ENCODE results near the gene MRPL58.
"Not testable (repeated sequence)": the region's sequence is repeated elsewhere in the genome, so short reads cannot be mapped to it uniquely, and the experiment has no call there.

MRPL58 gene

DNA sequence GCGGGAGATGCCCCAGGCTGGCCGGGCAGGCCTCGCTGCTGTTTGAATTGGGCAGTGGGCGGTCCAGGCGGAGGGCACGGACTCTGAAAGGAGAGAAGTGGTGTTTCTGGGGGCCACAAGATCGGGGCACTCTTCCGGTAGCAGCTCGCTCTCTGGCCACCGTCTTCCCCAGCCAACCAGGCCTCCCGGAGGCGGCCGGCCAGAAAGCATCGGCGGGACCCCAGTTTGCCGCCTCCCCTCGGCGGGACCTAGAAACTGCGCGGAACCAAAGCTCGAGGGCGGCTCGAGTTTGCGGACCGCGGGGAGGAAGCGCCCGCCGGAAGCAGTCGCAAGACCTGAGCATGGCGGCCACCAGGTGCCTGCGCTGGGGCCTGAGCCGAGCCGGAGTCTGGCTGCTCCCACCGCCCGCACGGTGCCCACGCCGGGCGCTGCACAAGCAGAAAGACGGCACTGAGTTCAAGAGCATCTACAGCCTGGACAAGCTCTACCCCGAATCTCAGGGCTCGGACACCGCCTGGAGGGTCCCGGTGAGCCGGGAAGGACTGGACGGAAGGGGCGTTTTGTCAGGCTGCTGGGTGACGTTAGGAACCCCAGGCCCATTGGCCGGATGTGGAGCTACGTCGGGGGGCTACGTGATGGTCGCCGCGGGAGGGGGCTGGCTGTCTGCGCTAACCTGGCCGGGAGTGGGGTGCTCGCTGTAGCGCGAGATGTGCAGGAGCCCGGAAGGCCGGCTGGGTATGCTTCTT is at the start of gene MRPL58:
Gene MRPL58 (plus strand): TSS at position 325 of the 746 bp plus-strand sequence. CDS start 17 bp downstream, at position 342.
- DNase-seq = peak; percentile 72

- no peak for DNase-seq
Measured at GRCh38 chr17:74963656-74964055, 48.8 kb upstream of the MRPL58 start.

- DNase-seq = no peak
Measured at GRCh38 chr17:74964246-74964761, 48.2 kb upstream of the MRPL58 start.

DNA sequence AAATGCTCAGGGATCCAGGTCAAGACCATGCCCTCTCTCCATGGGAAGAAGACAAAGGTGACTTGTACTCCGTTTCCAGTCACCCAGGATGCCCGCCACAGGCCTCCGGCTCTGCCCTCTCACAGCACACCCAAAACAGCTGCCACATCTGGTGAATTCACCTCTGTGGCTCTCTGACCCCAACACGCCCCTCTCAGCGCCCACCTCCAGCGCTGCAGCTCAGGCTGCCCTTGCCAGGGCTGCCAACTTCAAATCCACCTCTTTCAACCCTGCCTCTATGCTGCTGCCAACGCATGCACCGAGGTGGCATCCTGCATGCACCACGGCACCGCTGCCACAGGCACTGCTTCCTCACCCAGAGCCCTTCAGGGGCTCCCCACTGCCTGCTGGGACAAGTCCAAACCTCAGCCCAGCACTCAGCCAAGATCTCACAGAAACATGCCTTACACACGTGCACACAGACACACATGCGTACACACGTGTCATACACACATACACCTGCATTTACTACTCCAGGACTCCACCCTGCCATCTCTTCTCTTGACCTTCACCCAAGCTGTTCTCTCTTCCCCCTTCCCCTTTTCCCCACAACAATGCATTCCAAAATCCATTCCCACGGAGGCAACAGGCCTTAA is 47.4 kb upstream of the MRPL58 start:
- DNase-seq = no peak

- DNase-seq = no peak
Measured at GRCh38 chr17:74968361-74968780, 44.1 kb upstream of the MRPL58 start.

GRCh38 chr17:74969501-74969900 is 43.0 kb upstream of the MRPL58 start:
- DNase-seq = not testable (repeated sequence)

- no peak for DNase-seq
Measured at GRCh38 chr17:74970395-74970794, 42.1 kb upstream of the MRPL58 start.

- DNase-seq = no peak
Measured at GRCh38 chr17:74971069-74971841, 41.2 kb upstream of the MRPL58 start.

DNA sequence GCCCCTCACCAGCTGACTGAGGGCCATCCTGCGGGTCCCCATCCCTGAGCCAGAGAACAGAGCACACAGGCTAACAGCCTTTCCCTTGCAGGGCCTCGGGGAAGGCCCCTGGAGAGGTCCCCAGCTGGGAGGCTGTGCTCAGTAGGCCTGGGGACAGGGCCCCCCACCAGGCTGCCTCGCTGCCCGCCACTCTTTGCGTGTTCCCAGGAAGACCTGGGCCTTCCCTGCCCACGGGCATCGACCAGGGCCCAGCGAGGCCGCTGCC is 40.7 kb upstream of the MRPL58 start:
- DNase-seq = no peak

DNA sequence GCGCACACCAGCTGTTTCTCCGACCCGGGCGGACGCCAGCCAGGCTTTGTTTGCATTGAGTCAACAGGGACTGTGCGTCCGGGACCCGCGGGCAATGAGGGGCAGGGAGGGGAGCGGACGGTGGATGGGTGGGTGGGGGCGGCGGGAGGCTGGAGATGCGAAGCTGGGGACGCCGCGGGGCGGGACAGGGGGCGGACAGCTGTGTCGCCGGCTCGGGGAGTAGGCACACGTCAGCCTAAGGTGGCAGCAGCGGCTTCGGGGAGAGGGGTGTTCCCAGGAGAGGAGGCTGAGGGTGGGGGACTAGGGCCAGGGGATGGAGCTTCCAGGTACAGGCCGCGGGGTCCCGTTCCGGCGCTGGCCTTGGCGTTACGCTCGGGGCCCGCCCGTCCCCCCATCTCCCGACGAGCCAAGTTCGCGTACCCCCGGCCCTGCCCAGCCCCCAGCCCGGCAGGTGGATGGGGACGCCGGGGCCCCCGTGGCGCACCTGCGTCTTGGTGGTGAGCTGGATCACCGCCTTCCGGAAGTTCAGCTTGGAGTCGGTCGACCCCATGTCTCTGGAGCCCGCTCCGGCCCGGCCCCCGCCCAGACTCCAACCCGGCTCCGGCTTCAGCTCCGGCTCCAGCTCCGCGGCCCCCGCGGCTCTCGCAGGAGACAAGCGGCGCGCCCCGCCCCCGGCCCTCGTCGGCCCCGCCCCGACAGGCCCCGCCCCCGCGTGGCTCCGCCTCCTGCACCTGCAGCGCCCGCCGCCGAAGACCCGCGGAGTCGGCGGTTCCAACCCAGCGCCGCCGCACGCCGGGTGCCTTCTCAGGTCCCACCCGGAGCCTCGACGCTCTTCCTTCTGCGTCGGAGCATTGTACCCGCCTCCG is 40.1 kb upstream of the MRPL58 start, which contains the start of gene HID1:
Gene HID1 (minus strand): TSS at position 653 of the 866 bp plus-strand sequence. CDS start 103 bp downstream, at position 550.
- peak; percentile 71 for DNase-seq

GRCh38 chr17:74972973-74973328 is 39.5 kb upstream of the MRPL58 start:
- no peak for DNase-seq

GRCh38 chr17:74975943-74976342 is 36.5 kb upstream of the MRPL58 start:
- DNase-seq = no peak

- DNase-seq = no peak
Measured at GRCh38 chr17:74977802-74978201, 34.7 kb upstream of the MRPL58 start.

- no peak for DNase-seq
Measured at GRCh38 chr17:74978240-74978639, 34.2 kb upstream of the MRPL58 start.

DNA sequence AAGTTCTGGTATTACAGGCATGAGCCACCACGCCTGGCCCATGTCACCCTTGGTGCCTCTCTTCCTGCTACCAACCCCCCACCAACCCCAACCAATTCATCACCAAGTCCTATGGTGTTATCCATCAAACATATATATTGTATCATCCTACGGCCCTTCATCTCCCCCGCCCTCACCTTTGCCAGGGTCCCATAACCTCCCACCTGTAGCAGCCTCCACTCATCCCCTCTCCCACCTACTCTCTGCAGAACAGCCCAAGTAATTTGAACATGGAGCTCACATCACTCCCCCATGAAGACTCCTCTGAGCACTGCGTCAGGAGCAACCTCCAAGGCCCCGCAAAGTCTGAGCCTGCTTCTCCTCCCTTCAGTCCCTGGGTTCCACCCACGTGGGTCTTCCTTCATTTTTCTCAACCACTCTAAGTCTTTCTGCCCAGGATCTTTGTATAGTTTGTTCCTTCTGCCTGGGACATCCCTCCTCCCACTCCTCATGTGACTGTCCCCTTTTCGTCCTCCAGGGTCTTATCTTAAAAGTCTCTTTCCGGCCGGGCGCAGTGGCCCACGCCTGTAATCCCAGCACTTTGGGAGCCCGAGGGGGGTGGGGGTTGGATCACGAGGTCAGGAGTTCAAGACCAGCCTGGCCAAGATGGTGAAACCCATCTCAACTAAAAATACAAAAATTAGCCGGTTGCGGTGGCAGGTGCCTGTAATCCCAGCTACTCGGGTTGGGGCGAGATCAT is 32.9 kb upstream of the MRPL58 start:
- no peak for DNase-seq

DNA sequence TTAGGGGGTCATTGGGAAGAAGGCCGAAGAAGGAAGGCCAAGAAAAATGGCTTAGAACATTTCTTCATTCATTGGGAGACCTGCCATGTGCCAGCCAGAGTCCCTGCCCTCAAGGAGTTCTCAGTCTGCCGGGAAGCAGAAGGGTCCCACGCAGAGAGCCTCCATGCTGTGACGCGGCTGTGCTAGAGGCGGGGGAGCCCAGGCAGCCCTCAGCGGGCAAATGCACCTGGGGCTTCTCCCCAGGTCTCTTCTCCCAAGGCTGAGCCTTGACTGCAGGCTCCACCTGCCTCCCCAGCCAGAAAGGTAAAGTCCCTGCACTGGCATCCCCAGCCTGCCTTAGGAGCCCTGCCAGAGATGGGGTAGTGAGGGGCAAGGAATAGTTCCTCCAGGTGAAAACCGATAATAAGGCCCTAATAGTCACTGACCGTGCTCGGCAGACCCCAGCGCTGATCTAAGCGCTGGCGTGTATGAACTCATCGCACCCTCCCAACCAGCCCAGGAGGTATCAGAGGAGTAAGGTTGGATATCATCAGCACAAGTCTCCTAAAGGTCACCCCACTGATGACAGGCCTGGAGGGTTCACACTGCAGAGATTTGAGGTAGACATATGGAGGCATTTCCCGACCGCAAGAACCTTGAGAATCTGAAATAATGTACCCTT is 31.0 kb upstream of the MRPL58 start:
- no peak for DNase-seq

- peak; percentile 68 for DNase-seq
Measured at GRCh38 chr17:74981979-74982662, 30.3 kb upstream of the MRPL58 start.

DNA sequence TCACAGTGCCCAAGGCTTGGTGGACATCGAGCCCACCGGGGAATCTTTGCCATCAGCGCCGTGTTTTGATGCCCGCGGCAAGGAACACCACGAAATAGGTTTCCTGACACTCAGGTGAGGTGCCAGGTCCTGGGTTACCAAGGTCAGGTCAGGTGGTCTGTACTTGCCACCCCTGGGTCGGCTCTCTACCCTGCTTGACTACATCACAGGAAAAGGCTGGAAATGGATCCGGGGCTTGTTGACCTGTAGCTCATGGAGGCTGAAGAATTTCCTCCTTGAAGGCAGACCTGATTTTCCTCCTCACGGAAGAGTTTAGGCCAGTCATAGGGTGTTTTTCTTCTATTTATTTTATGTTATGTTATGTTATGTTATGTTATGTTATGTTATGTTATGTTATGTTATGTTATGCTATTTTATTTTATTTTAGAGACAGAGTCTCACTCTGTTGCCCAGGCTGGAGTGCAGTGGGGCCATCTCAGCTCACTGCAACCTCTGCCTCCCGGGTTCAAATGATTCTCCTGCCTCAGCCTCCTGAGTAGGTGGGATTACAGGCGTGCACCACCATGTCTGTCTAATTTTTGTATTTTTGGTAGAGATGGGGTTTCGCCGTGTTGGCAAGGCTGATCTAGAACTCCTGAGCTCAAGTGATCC is 29.7 kb upstream of the MRPL58 start:
- not testable (repeated sequence) for DNase-seq

DNA sequence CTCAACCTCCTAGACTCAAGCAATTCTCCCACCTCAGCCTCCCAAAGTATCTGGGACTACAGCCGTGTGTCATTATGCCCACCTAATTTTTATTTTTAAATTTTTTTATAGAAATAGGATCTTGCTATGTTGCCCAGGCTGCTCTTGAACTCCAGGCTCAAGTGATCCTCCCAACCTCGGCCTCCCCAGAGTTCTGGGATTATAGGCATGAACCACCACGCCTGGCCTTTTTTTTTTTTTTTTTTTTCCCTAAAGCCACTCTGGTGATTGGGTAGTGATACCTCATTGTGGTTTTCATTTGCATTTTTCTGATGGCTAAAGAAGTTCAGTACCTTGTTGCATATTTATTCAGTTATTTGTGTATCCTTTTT is 26.3 kb upstream of the MRPL58 start:
- DNase-seq = no peak

- DNase-seq = peak; percentile 88
Measured at GRCh38 chr17:74987418-74987908, 25.0 kb upstream of the MRPL58 start, which contains the start of gene CDR2L. CDR2L (plus strand) TSS chr17:74987632; CDS start chr17:74988044, 412 bp downstream.

Data from activated effector memory CD4-positive, alpha-beta T cell treated with Interleukin-2 at 50 U/mL for 16 hours (primary cell).